Naive B cell (primary cell): Measurements from ENCODE around the gene GPR151. TPM values are rescaled to one million over a fixed set of nuclear protein-coding genes. Genes with fewer than 3 reads are reported as not detected.

Experiments
- ATAC-seq, 2 donors: fragments of 150-1000 bp; cut with Tn5 transposase; 2 replicates each; pipeline ENCODE4 v1.10.0; 2021; ENCODE audit warnings: low read depth in 2 of 2, mild to moderate bottlenecking in 2 of 2, moderate library complexity in 2 of 2
- DNase-seq: peaks from one replicate; pipeline ENCODE4 v3.0.0; 2022
- H3K27ac Mint-ChIP-seq, 6 donors: one replicate each; pipeline ENCODE4 v1.8.0; 2020 to 2022; ENCODE audit warnings: mild to moderate bottlenecking in 6 of 6, mixed read lengths in 6 of 6, moderate library complexity in 5 of 6, inconsistent platforms in 2 of 6
- H3K27me3 Mint-ChIP-seq, 3 donors: one replicate each; pipeline ENCODE4 v1.8.0; 2021 to 2022; ENCODE audit warnings: mixed read lengths in 3 of 3, mild to moderate bottlenecking in 1 of 3
- H3K36me3 Mint-ChIP-seq, 2 donors: one replicate each; pipeline ENCODE4 v1.8.0; 2020 to 2022; ENCODE audit warnings: mixed read lengths in 2 of 2, inconsistent platforms in 1 of 2, mild to moderate bottlenecking in 1 of 2
- H3K4me1 Mint-ChIP-seq, 3 donors: one replicate each; pipeline ENCODE4 v1.8.0; 2020 to 2022; ENCODE audit warnings: mixed read lengths in 3 of 3, inconsistent platforms in 1 of 3, mild to moderate bottlenecking in 1 of 3, moderate library complexity in 1 of 3
- H3K4me3 Mint-ChIP-seq, 8 donors: one replicate each; pipeline ENCODE4 v1.8.0; 2020 to 2022; ENCODE audit warnings: mild to moderate bottlenecking in 8 of 8, mixed read lengths in 8 of 8, moderate library complexity in 8 of 8, inconsistent platforms in 2 of 8
- H3K9me3 Mint-ChIP-seq, 7 donors: one replicate each; pipeline ENCODE4 v1.8.0; 2020 to 2022; ENCODE audit warnings: mixed read lengths in 7 of 7, mild to moderate bottlenecking in 5 of 7, inconsistent platforms in 2 of 7, moderate library complexity in 1 of 7
- polyA plus RNA-seq, 6 donors: library from polyadenylated mRNA; unstranded; fragments of 300-500 nt; fragmentation: Illumina TruSeq; gene quantifications; one replicate each; pipeline ENCODE4 v1.2.3, GENCODE V29; 2021; ENCODE audit warnings: low read depth in 6 of 6

The GPR151 gene
- polyA plus RNA-seq, 6 donors from 2014 or later, result not detected

GRCh38 chr5:146463446-146463845, 52.5 kb downstream of the GPR151 start:
- Mint-ChIP-seq H3K4me1 (peaks cover 0 to 13% (median 10%) of the 10 kb centered on the region in 3 donors), H3K36me3 (peaks cover 17 to 30% of the 10 kb centered on the region in 2 donors), H3K27ac (peak overlapping the region in 2 of 6 donors; percentile 11 to 47), H3K4me3 (no peak overlapping the region), H3K9me3 (no peaks in the 10 kb centered on the region), H3K27me3 (no peaks in the 10 kb centered on the region)
- DNase-seq (no peak), ATAC-seq (no peak)

Other genes with a start within 250 kb of the GPR151 start
- gene POU4F3, start 177.4 kb downstream of the GPR151 start, polyA plus RNA-seq, result not detected
- 10 to 100 TPM; 22.0 to 62.2 (median 44.3) TPM for gene TCERG1, start 68.9 kb downstream of the GPR151 start, polyA plus RNA-seq